ENCODE results near the gene HLA-B.

HLA-B gene

DNA sequence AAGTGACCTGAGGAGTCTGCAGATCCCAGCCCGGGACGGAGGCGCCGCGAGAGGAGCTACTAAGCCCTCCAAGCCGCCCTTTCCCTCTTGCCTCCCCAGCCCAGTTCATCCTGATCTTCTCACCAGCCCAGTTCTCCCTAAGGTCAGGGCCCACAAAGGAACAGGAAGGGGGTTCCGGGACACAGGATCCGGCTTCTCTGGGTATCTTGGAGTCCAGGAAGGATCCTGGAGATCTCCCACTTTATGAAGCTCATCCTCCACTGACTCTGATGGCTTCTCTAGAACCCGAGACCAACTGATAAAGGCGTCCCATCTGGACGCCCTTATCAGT is 48.2 kb downstream of the HLA-B start:
- TF ChIP-seq, protein P1, sequence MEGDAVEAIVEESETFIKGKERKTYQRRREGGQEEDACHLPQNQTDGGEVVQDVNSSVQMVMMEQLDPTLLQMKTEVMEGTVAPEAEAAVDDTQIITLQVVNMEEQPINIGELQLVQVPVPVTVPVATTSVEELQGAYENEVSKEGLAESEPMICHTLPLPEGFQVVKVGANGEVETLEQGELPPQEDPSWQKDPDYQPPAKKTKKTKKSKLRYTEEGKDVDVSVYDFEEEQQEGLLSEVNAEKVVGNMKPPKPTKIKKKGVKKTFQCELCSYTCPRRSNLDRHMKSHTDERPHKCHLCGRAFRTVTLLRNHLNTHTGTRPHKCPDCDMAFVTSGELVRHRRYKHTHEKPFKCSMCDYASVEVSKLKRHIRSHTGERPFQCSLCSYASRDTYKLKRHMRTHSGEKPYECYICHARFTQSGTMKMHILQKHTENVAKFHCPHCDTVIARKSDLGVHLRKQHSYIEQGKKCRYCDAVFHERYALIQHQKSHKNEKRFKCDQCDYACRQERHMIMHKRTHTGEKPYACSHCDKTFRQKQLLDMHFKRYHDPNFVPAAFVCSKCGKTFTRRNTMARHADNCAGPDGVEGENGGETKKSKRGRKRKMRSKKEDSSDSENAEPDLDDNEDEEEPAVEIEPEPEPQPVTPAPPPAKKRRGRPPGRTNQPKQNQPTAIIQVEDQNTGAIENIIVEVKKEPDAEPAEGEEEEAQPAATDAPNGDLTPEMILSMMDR (IDR thresholded peaks at IDR 0.05; ENCODE audit: low read depth, low read length): no peak
- no peak for DNase-seq (ENCODE audit: extremely low read depth, low read depth)

DNA sequence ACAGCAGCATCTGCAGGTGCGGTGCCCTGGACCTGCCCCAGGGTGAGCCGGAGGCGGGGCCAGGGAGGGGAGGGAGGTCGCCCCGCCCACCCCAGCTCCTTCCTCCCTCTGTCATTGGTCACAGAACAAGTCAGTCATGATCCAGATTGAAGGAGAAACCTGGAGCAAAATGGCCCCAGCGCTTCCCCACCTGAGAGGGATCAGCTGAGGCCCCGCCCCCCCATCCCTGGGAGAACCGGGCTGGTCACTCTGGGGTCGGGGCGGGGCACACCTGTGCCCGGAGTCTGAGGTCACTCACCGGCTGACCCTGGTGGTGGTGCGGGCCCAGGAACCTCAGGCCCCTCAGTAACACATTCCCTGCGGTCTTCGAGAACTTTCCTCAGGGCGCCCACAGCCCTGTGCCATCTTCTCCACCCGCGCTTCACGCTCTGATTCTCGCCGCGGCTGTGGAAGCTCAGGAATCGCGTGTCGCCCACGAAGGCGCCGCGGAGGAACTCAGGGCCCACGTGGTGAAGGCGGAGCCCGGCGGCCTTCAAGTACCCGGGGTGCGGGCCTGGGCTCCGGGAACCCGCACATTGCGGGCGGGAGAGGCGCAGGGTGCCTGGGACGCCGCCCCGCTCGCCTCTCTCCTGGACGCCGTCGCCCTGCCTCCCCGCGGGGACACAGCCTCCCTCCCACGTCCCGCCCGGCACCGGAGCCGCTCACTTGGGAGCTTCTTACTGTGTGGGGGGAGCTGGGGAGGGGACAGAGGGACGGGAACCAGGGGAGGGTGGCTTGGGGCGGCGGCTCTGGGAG is 48.7 kb downstream of the HLA-B start:
- TF ChIP-seq, protein P1 (IDR thresholded peaks at IDR 0.05; ENCODE audit: low read depth, low read length): no peak
- DNase-seq (ENCODE audit: extremely low read depth, low read depth): no peak

DNA sequence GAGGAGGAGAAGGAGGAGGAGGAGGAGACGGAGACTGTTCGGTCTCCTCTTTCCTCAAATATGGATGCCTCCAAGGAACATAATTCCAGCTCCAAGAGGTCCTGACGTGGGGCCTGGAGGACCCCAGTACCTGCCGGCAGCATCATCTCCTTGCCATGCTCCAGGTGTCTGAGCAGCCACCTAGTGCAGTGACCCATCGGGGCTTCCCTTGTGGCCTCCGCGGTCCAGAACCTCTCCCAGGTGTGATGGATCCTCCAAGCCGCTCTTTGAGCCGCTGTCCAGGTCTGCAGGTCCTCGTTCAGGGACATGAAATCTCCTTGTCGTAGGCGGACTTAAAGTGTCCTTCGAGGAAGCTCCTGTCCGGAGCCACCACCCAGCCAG is 49.3 kb downstream of the HLA-B start:
- DNase-seq (ENCODE audit: extremely low read depth, low read depth): no peak
- TF ChIP-seq, protein P1 (IDR thresholded peaks at IDR 0.05; ENCODE audit: low read depth, low read length): no peak

DNA sequence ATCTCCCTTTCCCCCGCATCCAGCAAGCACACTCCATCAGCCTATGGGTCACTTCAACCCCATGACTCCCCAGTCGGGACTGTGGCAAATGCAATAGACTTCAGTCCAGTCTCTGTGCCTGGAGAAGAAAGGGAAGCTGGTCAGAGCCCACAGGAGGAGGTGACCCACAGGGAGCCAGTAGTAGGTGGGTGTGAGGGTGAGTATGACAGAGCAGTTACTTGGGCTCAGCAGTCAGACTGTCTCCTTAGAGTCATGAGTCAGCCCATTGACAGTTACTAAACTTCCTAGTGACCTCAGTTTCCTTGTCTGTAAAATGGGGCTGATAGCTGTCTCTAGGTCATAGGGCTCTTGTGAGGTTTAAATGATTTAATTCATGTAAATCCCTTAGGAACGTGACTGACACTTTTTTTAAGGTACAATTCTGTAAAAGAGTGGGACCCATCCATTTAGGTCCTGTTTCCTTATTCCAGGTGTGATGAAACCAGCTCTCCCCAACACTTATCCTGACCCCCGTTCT is 51.2 kb downstream of the HLA-B start:
- TF ChIP-seq, protein P1 (IDR thresholded peaks at IDR 0.05; ENCODE audit: low read depth, low read length): no peak
- DNase-seq (ENCODE audit: extremely low read depth, low read depth): no peak

DNA sequence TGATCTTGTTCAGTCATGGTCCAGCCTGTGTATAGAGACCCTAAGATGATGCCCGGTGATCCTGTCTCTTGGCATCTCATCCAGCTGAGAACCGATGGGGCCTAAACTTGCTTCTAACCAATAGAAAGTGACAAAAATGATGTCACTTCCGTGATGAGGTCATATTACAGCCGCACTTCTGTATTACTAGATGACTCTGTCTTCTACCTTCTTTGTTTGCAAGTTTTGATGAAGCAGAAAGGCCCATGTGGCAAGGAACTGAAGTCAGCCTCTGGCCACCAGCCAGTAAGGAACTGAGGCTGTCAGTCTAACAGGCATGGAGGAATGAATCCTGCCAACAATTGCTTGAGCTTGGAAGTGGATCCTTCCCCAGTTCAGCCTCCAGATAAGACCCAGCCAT is 52.3 kb downstream of the HLA-B start:
- TF ChIP-seq, protein P1 (IDR thresholded peaks at IDR 0.05; ENCODE audit: low read depth, low read length): no peak
- no peak for DNase-seq (ENCODE audit: extremely low read depth, low read depth)

All from AG09319 (cell line).